DOHH2 (cell line): ENCODE measurements around the gene TAPBP.

Experiments
- H3F3A ChIP-seq: fragments of 200-600 bp; sonication (generic), shearing (Covaris generic); 2 replicates; pipeline ENCODE4 v1.6.0; 2016; ENCODE audit warnings: antibody characterized with exemption, mild to moderate bottlenecking; ENCODE audit not compliant: control insufficient read depth, insufficient read depth
- H3K27ac ChIP-seq: fragments of 200-600 bp; sonication (generic); 2 replicates; pipeline ENCODE4 v1.5.1; 2014; ENCODE audit warnings: low read depth, mild to moderate bottlenecking, low read length, moderate library complexity
- H3K27me3 ChIP-seq: fragments of 200-600 bp; sonication (generic); 2 replicates; pipeline ENCODE4 v1.6.1; 2014; ENCODE audit warnings: mild to moderate bottlenecking, low read length, mixed read lengths; ENCODE audit not compliant: control insufficient read depth
- H3K36me3 ChIP-seq: fragments of 200-600 bp; sonication (generic); 2 replicates; pipeline ENCODE4 v1.6.1; 2014; ENCODE audit warnings: mild to moderate bottlenecking, low read length, moderate library complexity, mixed read lengths; ENCODE audit not compliant: control insufficient read depth
- H3K4me1 ChIP-seq: fragments of 200-600 bp; sonication (generic); 2 replicates; pipeline ENCODE4 v1.6.1; 2014; ENCODE audit warnings: mild to moderate bottlenecking, low read length, mixed read lengths; ENCODE audit not compliant: control insufficient read depth
- H3K4me2 ChIP-seq: fragments of 200-600 bp; sonication (generic); 2 replicates; pipeline ENCODE4 v1.6.0; 2014; ENCODE audit warnings: mild to moderate bottlenecking, low read length, moderate library complexity
- H3K4me3 ChIP-seq: fragments of 200-600 bp; sonication (generic); 2 replicates; pipeline ENCODE4 v1.5.1; 2014; ENCODE audit warnings: mild to moderate bottlenecking, low read length, mixed read lengths
- H3K79me2 ChIP-seq: fragments of 200-600 bp; sonication (generic); 2 replicates; pipeline ENCODE4 v1.6.1; 2014; ENCODE audit warnings: mild to moderate bottlenecking, low read length, mixed read lengths; ENCODE audit not compliant: control insufficient read depth
- H3K9me2 ChIP-seq: fragments of 200-600 bp; sonication (generic); replicated peaks from 2 replicates; pipeline ENCODE4 v1.6.1; 2014; ENCODE audit warnings: mild to moderate bottlenecking, low read length, mixed read lengths; ENCODE audit not compliant: control insufficient read depth
- H3K9me3 ChIP-seq: fragments of 200-600 bp; sonication (generic); 2 replicates; pipeline ENCODE4 v1.6.1; 2014; ENCODE audit warnings: antibody characterized with exemption, low read length, mixed read lengths; ENCODE audit not compliant: control insufficient read depth, insufficient read depth
- H4K20me1 ChIP-seq: fragments of 200-600 bp; sonication (generic); 2 replicates; pipeline ENCODE4 v1.6.0; 2014; ENCODE audit warnings: low read depth, mild to moderate bottlenecking, antibody characterized with exemption, low read length, moderate library complexity; ENCODE audit not compliant: control insufficient read depth, insufficient read depth
- EZH2phosphoT487 ChIP-seq: fragments of 200-600 bp; sonication (generic); IDR thresholded peaks from 2 replicates; pipeline ENCODE4 v1.6.1; 2017; ENCODE audit warnings: borderline replicate concordance, mild to moderate bottlenecking, antibody characterized with exemption, low read length, moderate library complexity, mixed read lengths
- TF ChIP-seq, protein P1 (sequence below): fragments of 200-600 bp; sonication (generic); IDR thresholded peaks from one replicate; pipeline ENCODE4 v1.5.1; 2014; ENCODE audit warnings: antibody characterized with exemption, mild to moderate bottlenecking, low read depth, low read length; ENCODE audit not compliant: poor library complexity, severe bottlenecking

TAPBP gene

DNA sequence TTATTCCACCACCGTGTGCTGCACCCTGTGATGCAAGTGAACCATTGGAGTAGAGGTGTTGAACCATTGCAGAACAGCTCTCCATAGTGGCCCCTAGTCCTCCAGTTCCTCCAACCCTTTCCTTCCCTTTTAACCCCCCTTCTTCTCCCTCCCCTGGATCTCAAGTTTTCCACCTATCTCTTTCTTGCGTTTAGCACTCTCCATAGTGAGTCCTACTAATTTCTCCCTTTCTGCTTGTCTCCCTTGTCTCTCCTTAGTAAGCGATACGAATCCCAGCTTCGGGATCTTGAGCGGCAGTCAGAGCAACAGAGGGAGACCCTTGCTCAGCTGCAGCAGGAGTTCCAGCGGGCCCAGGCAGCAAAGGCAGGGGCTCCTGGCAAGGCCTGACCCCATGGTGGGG is 23.4 kb downstream of the TAPBP start:
- H3F3A ChIP-seq = peaks cover 11% of the 10 kb centered on the region; the same call in 1 of the 2 replicates
- no peaks in the 10 kb centered on the region for H4K20me1 ChIP-seq
- no peaks in the 10 kb centered on the region for H3K9me3 ChIP-seq
- no peaks in the 10 kb centered on the region for H3K9me2 ChIP-seq
- peak overlapping the region; percentile 93 for H3K4me3 ChIP-seq
- H3K27ac ChIP-seq = 0 out of 2 replicates have a peak overlapping the region, but pooled peaks have one; percentile 35
- H3K4me2 ChIP-seq = peak overlapping the region; percentile 87
- no peak for TF ChIP-seq EZH2phosphoT487
- TF ChIP-seq, protein P1, sequence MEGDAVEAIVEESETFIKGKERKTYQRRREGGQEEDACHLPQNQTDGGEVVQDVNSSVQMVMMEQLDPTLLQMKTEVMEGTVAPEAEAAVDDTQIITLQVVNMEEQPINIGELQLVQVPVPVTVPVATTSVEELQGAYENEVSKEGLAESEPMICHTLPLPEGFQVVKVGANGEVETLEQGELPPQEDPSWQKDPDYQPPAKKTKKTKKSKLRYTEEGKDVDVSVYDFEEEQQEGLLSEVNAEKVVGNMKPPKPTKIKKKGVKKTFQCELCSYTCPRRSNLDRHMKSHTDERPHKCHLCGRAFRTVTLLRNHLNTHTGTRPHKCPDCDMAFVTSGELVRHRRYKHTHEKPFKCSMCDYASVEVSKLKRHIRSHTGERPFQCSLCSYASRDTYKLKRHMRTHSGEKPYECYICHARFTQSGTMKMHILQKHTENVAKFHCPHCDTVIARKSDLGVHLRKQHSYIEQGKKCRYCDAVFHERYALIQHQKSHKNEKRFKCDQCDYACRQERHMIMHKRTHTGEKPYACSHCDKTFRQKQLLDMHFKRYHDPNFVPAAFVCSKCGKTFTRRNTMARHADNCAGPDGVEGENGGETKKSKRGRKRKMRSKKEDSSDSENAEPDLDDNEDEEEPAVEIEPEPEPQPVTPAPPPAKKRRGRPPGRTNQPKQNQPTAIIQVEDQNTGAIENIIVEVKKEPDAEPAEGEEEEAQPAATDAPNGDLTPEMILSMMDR = no peak
- peaks cover 72% of the 10 kb centered on the region for H3K36me3 ChIP-seq
- peaks cover 55% of the 10 kb centered on the region for H3K79me2 ChIP-seq
- no peaks in the 10 kb centered on the region for H3K27me3 ChIP-seq
- H3K4me1 ChIP-seq = peaks cover 25% of the 10 kb centered on the region

DNA sequence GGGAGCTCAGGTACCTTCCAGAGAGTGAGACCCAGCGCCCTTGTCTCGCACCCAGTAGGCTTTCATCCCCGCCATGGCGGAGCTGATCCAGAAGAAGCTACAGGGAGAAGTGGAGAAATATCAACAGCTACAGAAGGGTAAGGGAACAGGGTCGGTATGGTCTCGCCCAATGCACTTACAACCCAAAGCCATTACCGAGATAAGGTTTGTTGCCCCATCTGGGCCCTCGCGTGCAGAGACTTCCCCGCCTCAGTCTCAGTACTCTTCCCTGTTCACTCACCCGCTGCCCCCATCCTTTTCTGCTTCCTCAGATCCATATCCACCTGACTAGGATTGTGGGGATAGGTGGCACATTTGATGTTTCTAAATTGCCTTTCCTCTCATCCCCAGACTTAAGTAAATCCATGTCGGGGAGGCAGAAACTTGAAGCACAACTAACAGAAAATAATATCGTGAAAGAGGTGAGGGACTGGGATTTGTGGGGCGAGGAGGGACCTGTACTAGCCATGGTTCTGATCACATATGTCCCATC is 24.0 kb downstream of the TAPBP start:
- Histone ChIP-seq H3F3A (peaks cover 11% of the 10 kb centered on the region; the same call in 1 of the 2 replicates), H3K27me3 (no peaks in the 10 kb centered on the region), H4K20me1 (no peaks in the 10 kb centered on the region), H3K4me2 (peak overlapping the region; percentile 87), H3K27ac (peak overlapping the region; percentile 35), H3K4me3 (peak overlapping the region; percentile 93), H3K9me2 (no peaks in the 10 kb centered on the region), H3K4me1 (peaks cover 25% of the 10 kb centered on the region), H3K36me3 (peaks cover 77% of the 10 kb centered on the region), H3K79me2 (peaks cover 55% of the 10 kb centered on the region), H3K9me3 (no peaks in the 10 kb centered on the region)
- TF ChIP-seq EZH2phosphoT487 = no peak
- TF ChIP-seq, protein P1 = no peak

DNA sequence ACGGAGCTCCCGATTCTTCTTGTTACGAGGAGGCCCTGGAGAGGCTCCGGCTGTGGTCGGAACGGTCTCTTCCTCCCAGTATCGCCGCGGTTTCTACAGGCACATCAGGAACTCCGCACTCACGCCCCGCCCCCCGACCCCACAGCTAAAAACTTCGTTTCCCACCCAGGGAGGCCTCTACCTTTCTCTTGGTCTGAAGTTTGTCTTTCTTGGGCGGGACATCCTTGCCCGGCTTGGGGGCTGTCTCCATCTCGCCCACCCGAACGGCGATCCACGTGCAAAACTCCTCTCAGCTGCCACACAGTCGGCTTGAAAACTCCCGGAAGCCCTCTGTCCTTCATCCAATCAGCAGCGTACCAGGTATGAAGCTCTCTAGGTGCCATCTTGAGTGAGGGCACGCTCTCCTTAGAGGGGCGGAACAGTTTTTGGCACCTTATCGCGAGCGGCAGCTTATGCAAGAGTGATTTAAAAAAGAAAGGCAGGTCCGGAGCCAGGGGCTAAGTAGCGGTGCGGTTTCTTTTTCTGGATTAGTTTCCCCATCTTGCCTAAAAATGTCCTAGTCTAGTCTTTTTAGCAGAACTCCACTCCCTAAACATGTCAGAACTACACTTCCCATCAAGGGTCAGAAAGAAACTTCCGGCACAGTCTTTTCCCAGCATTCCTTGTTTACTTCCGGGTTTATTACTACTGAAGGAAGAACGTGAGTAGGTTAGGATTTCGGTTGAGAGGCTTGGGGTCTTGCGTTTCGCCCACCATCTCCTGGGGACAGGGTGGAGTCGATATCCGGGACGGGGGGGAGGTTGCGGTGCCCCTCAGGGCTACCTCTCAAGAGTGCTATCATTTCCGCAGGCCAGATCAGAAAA is 24.7 kb downstream of the TAPBP start, which contains the start of the genes PFDN6 and WDR46:
Gene PFDN6 (plus strand): TSS at position 681 of the 863 bp plus-strand sequence. CDS start 256 bp downstream, outside the sequence.
Gene WDR46 (minus strand): TSS at position 319 of the 863 bp plus-strand sequence. CDS start 69 bp downstream, at position 250.
- peaks cover 83% of the 10 kb centered on the region for H3K36me3 ChIP-seq
- no peak for TF ChIP-seq EZH2phosphoT487
- TF ChIP-seq, protein P1 = no peak
- peaks cover 25% of the 10 kb centered on the region for H3K4me1 ChIP-seq
- peaks cover 11% of the 10 kb centered on the region; the same call in 1 of the 2 replicates for H3F3A ChIP-seq
- H3K9me3 ChIP-seq = no peaks in the 10 kb centered on the region
- H3K27ac ChIP-seq = peak within 1 kb of the TSS; percentile 35
- no peaks in the 10 kb centered on the region for H3K9me2 ChIP-seq
- H3K27me3 ChIP-seq = no peaks in the 10 kb centered on the region
- peak within 1 kb of the TSS; percentile 93 for H3K4me3 ChIP-seq
- peak within 1 kb of the TSS; percentile 87 for H3K4me2 ChIP-seq
- H4K20me1 ChIP-seq = no peaks in the 10 kb centered on the region
- peaks cover 55% of the 10 kb centered on the region for H3K79me2 ChIP-seq
